Measurements from ENCODE around the gene IGFL1.
"Not testable (repeated sequence)": the region's sequence is repeated elsewhere in the genome, so short reads cannot be mapped to it uniquely, and the experiment has no call there.

The IGFL1 gene

DNA sequence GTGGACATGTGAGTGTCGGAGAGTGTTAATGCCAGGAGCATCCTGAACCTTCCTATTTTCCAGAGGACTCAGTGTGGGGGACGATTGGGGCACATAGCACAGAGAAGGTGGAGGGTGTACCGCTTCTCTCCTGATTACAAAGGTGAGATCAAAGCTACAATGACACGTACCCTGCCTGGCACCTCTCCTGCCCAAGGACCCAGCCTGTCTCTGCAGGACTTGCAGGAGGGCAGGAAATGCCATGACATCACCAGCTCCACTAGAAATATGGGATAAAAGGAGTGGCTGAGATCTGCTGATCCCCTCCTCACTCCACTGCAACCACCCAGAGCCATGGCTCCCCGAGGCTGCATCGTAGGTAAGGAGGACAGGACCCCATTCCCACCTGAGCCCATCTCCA, at the start of gene IGFL1:
IGFL1 (plus strand) TSS at position 301 of the 400 bp plus-strand sequence; CDS start at position 334, 33 bp downstream.
- DNase-seq (ENCODE audit: low spot score), result no peak

DNA sequence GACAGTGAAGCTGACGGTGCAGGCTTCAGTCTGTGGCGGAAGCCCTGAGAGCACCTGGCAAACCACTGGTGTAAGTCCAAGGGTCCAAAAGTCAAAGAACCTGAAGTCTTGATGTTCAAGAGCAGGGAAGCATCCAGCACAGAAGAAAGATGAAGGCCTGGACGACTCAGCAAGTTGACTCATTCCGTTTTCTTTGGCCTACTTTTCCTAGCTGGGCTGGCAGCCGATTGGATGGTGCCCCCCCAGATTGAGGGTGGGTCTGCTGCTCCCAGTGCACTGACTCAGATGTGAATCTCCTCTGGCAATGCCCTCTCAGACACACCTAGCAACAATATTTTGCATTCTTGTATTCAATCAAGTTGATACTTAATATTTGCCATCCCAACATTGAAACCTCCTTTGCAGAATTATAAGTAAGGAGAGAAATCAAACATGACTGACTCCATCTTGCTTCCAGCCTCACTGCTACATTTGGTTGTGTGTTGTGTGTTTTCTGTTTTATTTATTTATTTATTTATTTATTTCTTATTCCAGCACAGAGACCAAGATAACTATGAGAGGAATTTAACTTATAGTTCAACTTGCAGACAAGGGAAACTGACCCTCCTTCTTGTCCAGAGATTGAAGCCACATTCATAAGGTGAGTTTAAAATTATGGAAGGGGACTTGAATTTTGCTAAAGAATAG, 48.7 kb upstream of the IGFL1 start:
- DNase-seq (ENCODE audit: low spot score), result peak; percentile 50

DNA sequence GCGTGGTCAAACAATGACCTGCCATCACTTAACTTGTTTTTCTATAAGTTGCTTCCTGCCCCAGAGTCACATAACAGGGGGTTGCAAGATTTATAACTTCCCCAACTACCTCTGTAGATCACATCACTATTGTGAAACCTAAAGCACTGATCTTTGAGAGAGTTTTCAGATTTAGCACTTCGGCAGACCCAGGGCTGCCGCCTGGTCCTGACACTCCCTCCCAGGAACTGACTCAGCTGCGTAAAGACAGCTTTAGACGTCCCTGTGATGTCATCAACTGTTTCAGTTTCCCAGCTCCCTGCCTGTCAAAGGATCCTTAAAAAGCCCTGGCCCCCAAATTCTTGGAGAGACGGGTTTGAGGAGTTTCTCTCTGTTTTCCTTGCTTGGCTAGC, 48.2 kb upstream of the IGFL1 start:
- DNase-seq (ENCODE audit: low spot score), result no peak

DNA sequence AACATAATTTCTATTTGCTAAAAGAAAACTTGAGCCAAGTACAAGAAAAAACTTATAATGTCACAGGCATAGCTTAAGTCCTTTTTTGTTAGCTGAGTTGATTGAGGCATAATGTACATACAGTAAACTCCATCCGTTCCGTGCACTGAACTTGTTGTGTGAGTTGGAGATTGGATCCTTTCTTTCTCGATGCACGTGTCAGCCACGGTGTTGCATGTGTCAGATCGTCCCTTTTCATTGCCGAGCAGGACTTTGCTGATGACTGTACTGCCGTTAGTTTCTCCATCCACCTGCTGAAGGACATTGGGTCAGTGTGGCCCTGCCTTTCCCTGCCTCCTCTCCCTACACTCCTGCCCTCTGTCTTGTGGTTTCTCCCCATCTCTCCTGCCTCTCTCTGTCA, 47.1 kb upstream of the IGFL1 start:
- no peak for DNase-seq (ENCODE audit: low spot score)

GRCh38 chr19:46184775-46185710, 44.5 kb upstream of the IGFL1 start:
- peak; percentile 28 for DNase-seq (ENCODE audit: low spot score)

GRCh38 chr19:46186101-46186716, 43.3 kb upstream of the IGFL1 start:
- no peak for DNase-seq (ENCODE audit: low spot score)

DNA sequence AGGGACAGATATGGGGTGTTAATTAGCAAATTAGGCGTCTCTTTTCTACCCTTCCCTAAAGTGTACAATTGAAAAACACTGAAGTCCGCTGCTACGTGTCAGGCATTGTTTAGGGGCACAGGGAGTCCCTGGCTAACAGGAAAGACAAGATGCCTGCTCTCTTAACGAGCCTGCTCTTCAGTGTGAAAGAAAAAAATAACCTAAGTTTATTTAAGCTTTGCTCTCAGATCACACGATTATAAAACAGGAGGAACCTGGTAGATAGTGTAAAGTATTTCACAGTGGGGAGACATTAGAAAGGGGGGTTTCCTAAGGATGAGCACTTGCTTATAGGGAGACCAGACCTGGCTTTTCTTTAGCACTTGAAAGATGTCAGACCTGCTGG, 42.8 kb upstream of the IGFL1 start:
- DNase-seq (ENCODE audit: low spot score), result no peak

DNA sequence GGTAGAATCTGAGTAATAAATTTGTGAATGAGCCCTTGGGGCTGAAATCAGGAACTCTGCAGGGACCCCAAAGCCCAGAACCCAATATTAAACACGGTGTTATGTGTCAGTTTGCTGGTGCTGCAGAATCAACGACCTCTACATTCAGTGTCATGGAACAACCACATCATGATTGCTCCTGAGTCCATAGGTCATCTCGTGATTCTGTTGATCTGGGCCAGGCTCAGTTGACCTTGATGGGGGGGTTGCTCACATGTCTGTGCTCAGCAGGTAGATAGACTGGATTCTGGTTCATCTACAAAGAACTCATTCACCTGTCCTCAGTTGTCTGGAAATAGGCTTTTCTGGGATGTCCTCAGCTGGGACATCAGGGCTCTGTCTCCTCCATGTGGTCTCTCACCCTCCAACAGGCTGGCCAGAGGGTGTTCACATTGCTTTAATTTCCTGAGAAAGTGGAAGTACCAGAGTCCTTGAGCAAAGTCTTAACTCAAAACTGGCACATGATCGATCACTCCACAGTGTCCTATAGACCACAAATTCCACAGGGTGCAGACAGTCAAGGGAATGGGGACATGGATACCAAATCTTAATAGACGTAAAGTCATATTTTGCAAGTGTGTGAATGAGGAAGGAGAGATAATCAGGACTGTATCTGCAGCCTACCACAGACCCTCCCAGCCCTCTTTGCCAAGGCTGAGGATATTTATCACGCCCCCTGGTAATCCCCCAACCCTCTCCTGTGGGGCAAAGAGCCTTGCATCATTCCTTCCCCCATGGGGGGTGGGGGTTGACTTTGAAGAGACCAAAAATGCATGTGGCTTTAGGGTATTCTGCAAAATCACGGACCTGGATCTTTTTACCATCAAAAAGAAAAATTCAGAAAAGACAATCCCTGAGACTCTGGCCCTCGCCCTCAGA, 39.3 kb upstream of the IGFL1 start:
- DNase-seq (ENCODE audit: low spot score), result no peak

DNA sequence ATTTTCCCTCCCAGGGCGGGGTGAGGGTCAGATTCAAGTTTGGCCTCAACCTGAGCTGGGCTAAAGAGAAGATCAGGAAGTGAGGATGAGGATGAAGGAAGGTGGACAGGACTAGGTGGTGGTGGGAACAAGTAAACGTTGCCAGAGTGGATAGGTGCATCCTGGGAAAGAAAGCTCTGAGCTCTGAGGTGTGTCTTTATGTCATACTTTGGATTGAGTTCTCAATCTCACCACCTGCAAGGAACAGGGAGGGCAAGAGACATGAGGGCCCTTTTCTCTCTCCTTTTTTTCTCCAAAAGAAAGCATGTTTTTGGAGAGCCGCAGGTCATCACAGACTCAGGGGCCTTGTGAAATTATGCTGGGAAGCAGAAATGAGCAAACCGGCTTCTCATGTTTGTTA, 38.2 kb upstream of the IGFL1 start:
- no peak for DNase-seq (ENCODE audit: low spot score)

DNA sequence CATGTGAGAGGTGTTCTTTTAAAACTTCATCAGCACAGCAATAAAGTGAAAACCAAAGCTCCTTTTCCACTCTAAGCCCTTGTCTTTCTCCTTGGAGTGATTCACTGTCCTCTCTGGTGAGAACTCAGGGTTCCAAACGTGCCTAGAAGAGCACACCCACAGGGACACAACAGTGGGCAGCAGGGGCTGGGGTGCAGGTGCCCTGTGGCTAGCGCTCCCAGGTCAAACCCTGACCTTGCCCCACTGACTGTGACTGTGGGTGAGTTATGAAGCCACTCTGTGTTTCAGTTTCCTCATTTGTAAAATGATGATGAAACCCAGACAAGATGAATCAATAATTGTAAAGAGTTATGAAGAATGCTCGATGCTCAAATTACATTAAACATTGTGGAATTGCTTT, 37.6 kb upstream of the IGFL1 start:
- DNase-seq (ENCODE audit: low spot score), result no peak

- DNase-seq (ENCODE audit: low spot score), result not testable (repeated sequence)
Observed at GRCh38 chr19:46192626-46192991, 36.9 kb upstream of the IGFL1 start.

DNA sequence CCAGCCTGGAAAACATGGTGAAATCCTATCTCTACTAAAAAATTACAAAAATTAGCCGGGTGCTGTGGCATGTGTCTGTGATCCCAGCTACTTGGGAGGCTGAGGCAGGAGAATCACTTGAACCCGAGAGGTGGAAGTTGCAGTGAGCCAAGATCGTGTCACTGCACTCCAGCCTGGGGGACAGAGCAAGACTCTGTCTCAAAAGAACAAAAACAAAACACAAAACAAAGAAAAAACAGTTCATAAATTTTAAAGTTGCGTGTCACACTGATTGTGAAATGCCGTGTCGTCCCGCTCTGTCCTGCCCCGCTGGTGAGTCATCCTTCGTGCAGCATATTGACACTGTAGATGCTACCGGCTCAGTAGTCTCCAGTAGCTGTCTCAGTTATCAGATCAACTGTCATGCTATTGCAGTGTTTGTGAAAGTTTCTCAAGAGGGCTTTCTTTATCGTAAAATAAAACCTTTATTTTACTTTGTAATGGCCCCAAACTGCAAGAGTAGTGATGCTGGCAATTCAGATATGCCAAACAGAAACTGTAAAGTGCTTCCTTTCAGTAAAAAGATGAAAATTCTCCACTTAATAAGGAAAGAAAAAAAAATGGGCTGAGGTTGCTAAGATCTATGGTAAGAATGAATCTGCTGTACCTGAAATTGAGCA, 36.4 kb upstream of the IGFL1 start:
- DNase-seq (ENCODE audit: low spot score), result peak; percentile 87

GRCh38 chr19:46193678-46194077, 35.9 kb upstream of the IGFL1 start:
- no peak for DNase-seq (ENCODE audit: low spot score)

DNA sequence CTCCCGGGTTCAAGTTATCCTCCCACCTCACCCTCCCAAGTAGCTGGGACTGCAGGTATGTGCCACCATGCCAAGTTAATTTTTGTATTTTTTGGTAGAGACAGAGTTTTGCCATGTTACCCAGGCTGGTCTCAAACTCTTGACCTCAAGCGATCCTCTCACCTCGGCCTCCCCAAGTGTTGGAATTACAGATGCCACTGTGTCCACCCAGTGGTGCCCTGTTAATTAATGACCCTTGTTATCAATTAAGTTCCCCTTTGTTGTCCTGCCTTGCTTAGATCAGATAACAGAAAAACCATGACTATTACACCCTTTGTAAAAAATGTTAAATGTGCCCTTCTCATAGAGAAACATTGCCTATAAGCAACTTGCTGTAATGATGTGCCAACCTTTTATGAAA, 34.4 kb upstream of the IGFL1 start:
- no peak for DNase-seq (ENCODE audit: low spot score)

GRCh38 chr19:46195919-46196318, 33.6 kb upstream of the IGFL1 start:
- not testable (repeated sequence) for DNase-seq (ENCODE audit: low spot score)

DNA sequence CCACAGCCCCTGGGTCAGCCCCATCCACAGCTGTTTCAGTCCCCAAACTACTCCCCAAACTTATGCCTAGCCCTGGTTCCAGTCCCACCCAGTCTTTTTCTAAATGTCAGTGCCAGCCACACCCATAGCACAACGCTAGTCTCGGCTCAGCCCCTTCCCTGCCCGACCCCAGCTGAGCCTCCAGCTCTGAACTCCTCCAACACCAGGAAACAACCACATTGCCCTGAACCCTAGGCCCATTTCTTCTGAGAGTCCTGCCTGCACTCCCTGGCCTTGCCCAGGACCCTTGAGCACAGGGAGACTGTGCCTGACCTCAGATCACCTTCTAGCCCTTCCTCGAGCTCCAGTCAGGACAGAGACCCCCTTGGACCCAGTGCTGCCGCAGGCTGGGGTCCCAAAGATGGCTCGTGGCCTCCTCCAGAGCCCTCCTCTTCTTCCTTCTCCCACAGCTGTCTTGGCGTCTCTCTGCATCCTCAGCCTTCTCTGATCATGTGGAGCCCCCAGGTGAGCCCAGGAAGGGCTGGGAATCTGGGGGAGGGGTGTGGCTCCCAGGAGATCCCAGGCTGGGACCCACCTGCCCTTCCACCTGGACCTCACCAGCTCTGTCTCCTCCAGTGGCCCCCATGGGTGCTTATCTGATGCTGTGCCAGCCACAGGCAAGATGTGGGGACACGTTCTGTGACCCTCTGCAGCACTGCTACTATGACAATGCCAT, 33.0 kb upstream of the IGFL1 start:
- no peak for DNase-seq (ENCODE audit: low spot score)

DNA sequence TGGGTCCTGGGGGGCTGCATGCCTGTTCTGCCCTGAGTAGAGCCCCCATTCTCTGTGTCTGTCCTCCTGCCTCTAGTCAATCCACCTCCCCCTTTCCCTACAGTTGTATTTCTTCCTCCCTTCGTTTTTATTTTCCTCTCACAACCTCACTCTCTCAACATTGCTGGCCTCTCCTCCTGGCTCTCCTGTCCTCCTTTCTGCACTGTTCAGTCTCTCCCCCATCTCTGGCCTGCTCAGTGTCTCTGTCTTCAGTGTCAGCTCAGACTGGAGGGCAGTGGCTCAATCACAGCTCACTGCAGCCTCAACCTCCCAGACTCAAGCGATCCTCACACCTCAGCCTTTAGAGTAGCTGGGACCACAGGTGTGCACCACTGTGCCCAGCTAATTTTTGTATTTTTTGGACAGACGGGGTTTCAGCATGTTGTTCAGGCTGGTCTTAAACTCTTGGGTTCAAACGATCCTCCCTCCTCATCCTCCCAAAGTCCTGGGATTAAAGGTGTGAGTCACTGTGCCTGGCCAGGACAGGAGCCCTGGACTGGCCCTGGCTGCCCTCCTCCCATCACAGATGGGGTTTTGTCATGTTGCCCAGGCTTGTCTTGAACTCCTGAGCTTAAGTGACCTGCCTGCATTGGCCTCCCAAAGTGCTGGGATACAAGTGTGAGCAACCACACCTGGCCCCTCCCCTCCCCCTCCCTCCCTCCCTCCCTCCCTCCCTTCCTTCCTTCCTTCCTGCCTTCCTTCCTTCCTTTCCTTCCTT, 32.0 kb upstream of the IGFL1 start:
- DNase-seq (ENCODE audit: low spot score), result no peak

DNA sequence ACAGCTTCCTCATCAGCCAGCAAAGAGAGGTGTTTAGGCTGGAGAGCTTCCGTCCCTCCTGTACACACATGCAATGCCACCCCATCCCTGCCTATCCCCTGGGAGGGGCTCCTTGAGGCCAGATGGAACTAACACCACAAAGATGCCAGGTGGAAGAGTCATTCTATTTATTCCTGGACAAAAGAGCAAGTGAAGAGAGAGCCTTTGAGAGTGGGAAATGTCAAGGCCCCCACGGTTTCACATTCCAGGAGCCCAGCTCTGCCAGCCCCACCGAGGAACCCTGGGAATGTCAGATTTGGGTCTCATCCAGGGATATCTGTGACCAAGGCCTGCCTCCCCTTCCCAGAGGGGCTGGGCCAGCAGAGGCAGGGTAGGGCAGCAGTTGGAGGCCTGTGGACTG, 30.8 kb upstream of the IGFL1 start:
- DNase-seq (ENCODE audit: low spot score), result no peak

- peak; percentile 56 for DNase-seq (ENCODE audit: low spot score)
Observed at GRCh38 chr19:46201454-46202310, 27.9 kb upstream of the IGFL1 start.
